Measurements from ENCODE around the gene AKAP3. TPM values are rescaled to one million over a fixed set of nuclear protein-coding genes. Genes with fewer than 3 reads are reported as not detected.

The AKAP3 gene
- total RNA-seq = 1 to 10 TPM; 5.5 to 6.2 TPM
- 1 to 10 TPM in 1 of 2 donors, under 1 TPM in 1; 0.60 to 1.1 TPM for polyA plus RNA-seq

DNA sequence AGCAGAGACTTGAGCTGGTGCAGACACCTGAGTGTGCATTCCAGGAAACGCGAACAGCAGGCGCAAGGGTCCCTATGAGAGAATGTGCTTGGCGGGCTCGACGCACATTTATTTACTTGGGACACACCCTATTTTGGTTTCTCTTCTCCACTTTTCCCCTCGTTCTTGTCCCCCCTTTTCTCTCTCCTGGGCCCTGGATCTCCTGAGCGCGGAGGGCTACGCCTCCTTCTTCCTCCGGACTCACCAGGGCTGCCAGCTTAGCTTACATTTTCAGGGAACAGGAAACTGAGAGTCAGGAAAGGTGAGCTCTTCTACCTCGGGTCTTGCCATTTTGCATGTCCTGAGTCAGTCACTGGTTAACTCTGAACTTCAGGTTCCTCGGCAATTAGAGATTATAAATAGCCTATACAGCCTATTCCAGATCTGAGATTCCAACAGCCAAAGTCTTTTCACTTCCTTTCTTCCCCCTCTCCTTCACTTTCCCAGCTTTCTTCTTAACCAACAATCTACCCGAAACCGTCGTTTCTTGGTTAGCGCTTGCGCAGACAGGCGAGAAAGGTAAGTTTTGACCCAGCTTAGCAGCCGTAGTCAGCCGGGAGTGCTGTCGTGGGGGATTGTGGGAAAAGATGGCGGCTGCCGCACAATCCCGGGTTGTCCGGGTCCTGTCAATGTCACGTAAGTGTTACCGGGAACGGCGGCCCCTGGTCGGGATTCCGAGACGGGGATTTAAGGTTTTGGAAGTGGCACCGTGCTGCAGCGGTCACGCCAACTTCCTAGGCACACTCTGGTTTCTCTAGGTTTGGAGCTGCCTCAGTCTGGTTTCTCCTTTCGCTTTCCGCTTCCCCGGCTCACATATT is at the start of gene AKAP3, which contains the start of gene NDUFA9:
Gene AKAP3, minus strand, starts transcription at position 551 of the 857 bp plus-strand sequence. CDS start 10,855 bp downstream, outside the sequence.
Gene NDUFA9, plus strand, starts transcription at position 614 of the 857 bp plus-strand sequence. Its CDS starts 13 bp downstream, at position 627.
- Mint-ChIP-seq H3K27ac (peak within 1 kb of the TSS; percentile 87 to 98 (median 94)), H3K36me3 (peaks cover 0 to 14% of the 10 kb centered on the region in 2 donors), H3K9me3 (no peaks in the 10 kb centered on the region), H3K4me3 (peak within 1 kb of the TSS; percentile 92 to 99 (median 96)), H3K27me3 (no peaks in the 10 kb centered on the region), H3K4me1 (peaks cover 36 to 56% (median 44%) of the 10 kb centered on the region in 4 donors)
- peaks cover 2% of the 10 kb centered on the region for H3K36me3 ChIP-seq (ENCODE audit: insufficient read depth, low read length)
- H3K27ac ChIP-seq (ENCODE audit: low read depth, low read length) = peak within 1 kb of the TSS; percentile 66
- intact Hi-C loops (cut with micrococcal nuclease) = loop anchor here (1.0 to 5.0 kb wide), 4 partner anchors 44 to 776 kb away; partner anchors contain the start of genes PARP11 and RAD51AP1
- ChIA-PET POLR2A (ENCODE audit: partially characterized antibody) (interaction anchor here (0.6 to 1.6 kb wide), 11 partner anchors 8 to 1776 kb away, joined by 3 to 7 read pairs (median 3); partner anchors contain the start of genes CRACR2A, RAD51AP1 and TIGAR), CTCF (ENCODE audit: partially characterized antibody) (interaction anchor here (0.9 to 1.0 kb wide), 3 partner anchors 44 to 208 kb away, joined by 3 to 5 read pairs (median 4); no protein-coding TSS in a partner anchor)
- H3K9me3 ChIP-seq (ENCODE audit: control insufficient read depth in 1 of 2, low read length in 2 of 2) = no peaks in the 10 kb centered on the region
- H3K4me3 ChIP-seq (ENCODE audit: low read length in 2 of 2) = peak within 1 kb of the TSS; percentile 61 to 94
- H3K4me1 ChIP-seq (ENCODE audit: insufficient read depth, low read length) = peaks cover 29% of the 10 kb centered on the region
- H3K27me3 ChIP-seq (ENCODE audit: insufficient read depth, low read length) = no peaks in the 10 kb centered on the region
- peak; percentile 80 to 87 (median 82) for DNase-seq

DNA sequence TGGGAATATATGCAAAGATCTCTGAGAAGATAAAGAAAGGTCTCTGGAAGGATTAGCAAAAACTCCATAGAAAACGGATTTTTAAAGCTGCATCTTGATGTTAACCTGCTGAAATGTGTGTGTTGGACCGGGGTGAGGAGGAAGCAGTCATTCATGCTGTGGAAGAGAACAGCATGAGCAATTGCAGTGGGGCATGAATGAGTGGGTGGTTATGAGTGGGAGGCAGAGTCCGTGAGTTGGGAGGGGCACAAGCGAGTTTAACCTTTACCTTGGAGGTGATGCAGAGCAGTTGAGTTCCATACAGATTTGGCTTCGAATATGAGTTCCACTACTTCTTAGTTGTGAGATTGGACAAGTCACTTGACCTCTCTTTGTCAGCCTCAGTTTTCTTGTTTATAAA is 41.9 kb upstream of the AKAP3 start:
- H3K27ac Mint-ChIP-seq = no peak overlapping the region
- H3K36me3 ChIP-seq (ENCODE audit: insufficient read depth, low read length) = peaks cover 18% of the 10 kb centered on the region
- no peak overlapping the region for H3K4me3 Mint-ChIP-seq
- POLR2A ChIA-PET (ENCODE audit: partially characterized antibody) = no interaction called here
- H3K27me3 ChIP-seq (ENCODE audit: insufficient read depth, low read length) = no peaks in the 10 kb centered on the region
- peaks cover 0 to 2% (median 0%) of the 10 kb centered on the region in 8 donors for H3K9me3 Mint-ChIP-seq
- H3K4me1 Mint-ChIP-seq = no peaks in the 10 kb centered on the region
- H3K4me3 ChIP-seq (ENCODE audit: low read length in 2 of 2) = no peak overlapping the region
- no peaks in the 10 kb centered on the region for H3K27me3 Mint-ChIP-seq
- CTCF ChIA-PET (ENCODE audit: partially characterized antibody) = no interaction called here
- H3K4me1 ChIP-seq (ENCODE audit: insufficient read depth, low read length) = no peaks in the 10 kb centered on the region
- no peak overlapping the region for H3K27ac ChIP-seq (ENCODE audit: low read depth, low read length)
- DNase-seq = no peak
- intact Hi-C loops (cut with micrococcal nuclease) = no loop called here
- H3K36me3 Mint-ChIP-seq = peaks cover 42 to 72% of the 10 kb centered on the region in 2 donors
- no peaks in the 10 kb centered on the region for H3K9me3 ChIP-seq (ENCODE audit: control insufficient read depth in 1 of 2, low read length in 2 of 2)

DNA sequence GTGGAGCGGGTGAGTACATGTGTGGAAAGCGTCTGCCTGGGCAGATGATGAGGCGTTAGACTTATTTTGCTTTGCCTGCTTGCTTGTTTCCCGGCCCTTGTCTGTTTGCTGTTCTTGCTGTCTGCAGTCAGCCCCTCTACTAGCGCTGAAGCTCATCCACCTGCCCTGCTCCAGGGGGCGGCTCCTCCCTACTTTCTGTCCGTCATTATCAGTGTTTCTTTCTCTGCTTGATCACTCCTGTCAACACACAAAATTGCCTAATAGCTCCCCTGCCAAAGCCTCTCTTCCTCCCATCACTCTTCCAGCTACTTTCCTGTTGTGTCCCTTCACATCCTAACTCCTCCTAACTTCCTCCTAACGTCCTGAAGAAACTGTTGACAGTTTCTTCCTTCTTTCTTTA is 36.5 kb upstream of the AKAP3 start:
- DNase-seq = no peak
- H3K27ac Mint-ChIP-seq = peak overlapping the region in 1 of 7 donors; percentile 53
- peaks cover 68 to 73% of the 10 kb centered on the region in 2 donors for H3K36me3 Mint-ChIP-seq
- H3K4me1 Mint-ChIP-seq = no peaks in the 10 kb centered on the region
- H3K9me3 ChIP-seq (ENCODE audit: control insufficient read depth in 1 of 2, low read length in 2 of 2) = no peaks in the 10 kb centered on the region
- H3K4me3 ChIP-seq (ENCODE audit: low read length in 2 of 2) = no peak overlapping the region
- H3K4me3 Mint-ChIP-seq = no peak overlapping the region
- H3K9me3 Mint-ChIP-seq = peaks cover 0 to 2% (median 0%) of the 10 kb centered on the region in 8 donors
- intact Hi-C loops (cut with micrococcal nuclease) = no loop called here
- POLR2A ChIA-PET (ENCODE audit: partially characterized antibody) = no interaction called here
- CTCF ChIA-PET (ENCODE audit: partially characterized antibody) = no interaction called here
- H3K36me3 ChIP-seq (ENCODE audit: insufficient read depth, low read length) = peaks cover 53% of the 10 kb centered on the region
- no peaks in the 10 kb centered on the region for H3K27me3 ChIP-seq (ENCODE audit: insufficient read depth, low read length)
- no peaks in the 10 kb centered on the region for H3K4me1 ChIP-seq (ENCODE audit: insufficient read depth, low read length)
- no peaks in the 10 kb centered on the region for H3K27me3 Mint-ChIP-seq
- H3K27ac ChIP-seq (ENCODE audit: low read depth, low read length) = no peak overlapping the region

DNA sequence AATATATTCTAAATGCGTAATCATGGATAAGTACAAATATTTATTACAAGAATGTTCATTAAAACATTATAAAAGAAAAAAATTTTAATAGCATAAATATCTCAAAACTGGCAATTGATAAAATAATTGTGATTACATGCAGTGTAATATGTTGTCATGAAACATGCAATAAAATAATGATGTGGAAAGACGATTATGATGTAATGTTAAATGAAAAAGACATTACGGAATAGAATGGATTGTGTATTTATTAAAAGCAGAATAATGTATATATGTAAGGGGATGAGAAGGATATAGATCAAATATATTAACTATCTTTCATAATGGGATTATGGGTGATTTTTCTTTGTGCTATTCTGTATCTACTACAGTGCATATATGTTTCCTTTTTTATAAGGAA is 32.9 kb upstream of the AKAP3 start:
- H3K4me1 Mint-ChIP-seq = no peaks in the 10 kb centered on the region
- no peaks in the 10 kb centered on the region for H3K4me1 ChIP-seq (ENCODE audit: insufficient read depth, low read length)
- H3K9me3 Mint-ChIP-seq = no peaks in the 10 kb centered on the region
- no peaks in the 10 kb centered on the region for H3K27me3 Mint-ChIP-seq
- H3K36me3 ChIP-seq (ENCODE audit: insufficient read depth, low read length) = peaks cover 45% of the 10 kb centered on the region
- CTCF ChIA-PET (ENCODE audit: partially characterized antibody) = no interaction called here
- intact Hi-C loops (cut with micrococcal nuclease) = no loop called here
- no peak overlapping the region for H3K27ac ChIP-seq (ENCODE audit: low read depth, low read length)
- no peaks in the 10 kb centered on the region for H3K9me3 ChIP-seq (ENCODE audit: control insufficient read depth in 1 of 2, low read length in 2 of 2)
- DNase-seq = no peak
- POLR2A ChIA-PET (ENCODE audit: partially characterized antibody) = no interaction called here
- H3K4me3 ChIP-seq (ENCODE audit: low read length in 2 of 2) = no peak overlapping the region
- H3K27me3 ChIP-seq (ENCODE audit: insufficient read depth, low read length) = no peaks in the 10 kb centered on the region
- H3K27ac Mint-ChIP-seq = no peak overlapping the region
- H3K36me3 Mint-ChIP-seq = peaks cover 48 to 61% of the 10 kb centered on the region in 2 donors
- H3K4me3 Mint-ChIP-seq = no peak overlapping the region

DNA sequence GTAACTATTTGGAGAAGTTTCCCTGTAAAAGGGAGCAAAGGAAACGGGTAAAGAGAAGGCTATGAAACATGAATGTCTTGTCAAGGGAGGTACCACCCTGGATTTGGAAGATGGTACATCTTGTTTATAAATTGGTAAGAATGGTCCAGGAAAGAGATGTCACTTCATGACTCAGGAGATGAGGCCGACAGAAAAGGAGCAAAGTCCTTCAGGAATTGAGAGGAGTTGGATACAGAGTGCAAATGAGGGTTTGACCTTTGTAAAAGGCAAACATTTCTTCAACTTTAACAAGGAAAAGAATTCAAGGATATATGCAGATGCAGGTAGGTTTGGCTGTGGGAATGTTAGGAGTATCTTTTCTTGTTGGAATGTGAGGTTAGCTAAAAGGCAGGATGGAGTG is 30.9 kb upstream of the AKAP3 start:
- Mint-ChIP-seq H3K36me3 (peaks cover 30 to 48% of the 10 kb centered on the region in 2 donors), H3K27me3 (no peaks in the 10 kb centered on the region), H3K4me1 (peaks cover 0 to 3% (median 0%) of the 10 kb centered on the region in 4 donors), H3K9me3 (no peaks in the 10 kb centered on the region), H3K4me3 (no peak overlapping the region), H3K27ac (peak overlapping the region in 2 of 7 donors; percentile 35 to 72)
- Histone ChIP-seq H3K36me3 (ENCODE audit: insufficient read depth, low read length) (peaks cover 25% of the 10 kb centered on the region), H3K9me3 (ENCODE audit: control insufficient read depth in 1 of 2, low read length in 2 of 2) (no peaks in the 10 kb centered on the region), H3K27ac (ENCODE audit: low read depth, low read length) (no peak overlapping the region), H3K4me1 (ENCODE audit: insufficient read depth, low read length) (no peaks in the 10 kb centered on the region), H3K4me3 (ENCODE audit: low read length in 2 of 2) (no peak overlapping the region), H3K27me3 (ENCODE audit: insufficient read depth, low read length) (no peaks in the 10 kb centered on the region)
- CTCF ChIA-PET (ENCODE audit: partially characterized antibody) = no interaction called here
- DNase-seq = no peak
- intact Hi-C loops (cut with micrococcal nuclease) = no loop called here
- POLR2A ChIA-PET (ENCODE audit: partially characterized antibody) = no interaction called here

DNA sequence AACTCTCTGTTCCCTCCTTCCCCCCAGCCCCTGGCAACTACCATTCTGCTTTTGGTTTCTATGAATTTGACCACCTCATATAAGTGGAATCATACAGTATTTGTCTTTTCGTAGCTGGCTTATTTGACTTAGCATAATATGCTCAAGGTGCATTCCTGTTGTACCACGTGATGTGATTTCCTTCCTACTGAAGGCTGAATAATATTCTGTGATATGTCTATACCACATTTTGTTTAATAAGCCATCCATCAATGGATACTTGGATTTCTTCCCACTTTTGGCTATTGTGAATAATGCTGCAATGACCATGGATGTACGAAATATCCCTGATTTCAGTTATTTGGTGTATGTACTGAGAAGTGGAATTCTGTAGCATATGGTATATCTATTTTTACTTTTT is 16.4 kb upstream of the AKAP3 start:
- Histone ChIP-seq H3K4me1 (ENCODE audit: insufficient read depth, low read length) (no peaks in the 10 kb centered on the region), H3K36me3 (ENCODE audit: insufficient read depth, low read length) (peaks cover 85% of the 10 kb centered on the region), H3K27ac (ENCODE audit: low read depth, low read length) (no peak overlapping the region), H3K27me3 (ENCODE audit: insufficient read depth, low read length) (no peaks in the 10 kb centered on the region), H3K9me3 (ENCODE audit: control insufficient read depth in 1 of 2, low read length in 2 of 2) (no peaks in the 10 kb centered on the region), H3K4me3 (ENCODE audit: low read length in 2 of 2) (no peak overlapping the region)
- Mint-ChIP-seq H3K9me3 (no peaks in the 10 kb centered on the region), H3K36me3 (peaks cover 47 to 60% of the 10 kb centered on the region in 2 donors), H3K4me3 (no peak overlapping the region), H3K27ac (no peak overlapping the region), H3K4me1 (peaks cover 0 to 8% (median 1%) of the 10 kb centered on the region in 4 donors), H3K27me3 (no peaks in the 10 kb centered on the region)
- intact Hi-C loops (cut with micrococcal nuclease) = no loop called here
- DNase-seq = no peak
- ChIA-PET POLR2A (ENCODE audit: partially characterized antibody) (no interaction called here), CTCF (ENCODE audit: partially characterized antibody) (no interaction called here)

DNA sequence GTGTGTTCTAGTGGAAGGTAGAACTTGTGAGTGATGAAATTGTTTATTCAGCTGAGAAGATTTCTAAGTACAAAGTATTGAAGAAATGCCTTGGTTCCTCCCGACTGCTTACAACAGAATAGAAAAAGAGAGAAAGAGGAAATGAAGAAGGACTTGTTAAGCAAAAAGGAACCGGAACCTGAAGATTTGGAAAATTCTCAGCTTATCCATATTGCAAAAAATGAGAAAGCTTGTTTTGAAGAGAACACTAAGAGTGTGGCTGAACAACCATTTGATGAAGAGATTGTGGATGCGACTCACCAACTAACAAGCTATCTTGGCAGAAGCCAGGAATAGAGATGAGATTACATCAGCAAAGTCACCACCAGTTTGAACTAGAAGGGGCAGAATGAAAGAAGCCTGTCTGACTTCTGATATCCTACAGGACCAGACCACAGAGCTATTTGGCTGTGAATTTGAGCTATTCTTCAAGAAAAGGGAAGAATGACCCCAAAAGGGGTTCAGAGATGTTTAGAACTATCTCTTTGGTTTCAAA is 15.2 kb upstream of the AKAP3 start:
- no peaks in the 10 kb centered on the region for H3K27me3 ChIP-seq (ENCODE audit: insufficient read depth, low read length)
- H3K27ac ChIP-seq (ENCODE audit: low read depth, low read length) = no peak overlapping the region
- H3K9me3 ChIP-seq (ENCODE audit: control insufficient read depth in 1 of 2, low read length in 2 of 2) = no peaks in the 10 kb centered on the region
- H3K4me1 ChIP-seq (ENCODE audit: insufficient read depth, low read length) = no peaks in the 10 kb centered on the region
- CTCF ChIA-PET (ENCODE audit: partially characterized antibody) = no interaction called here
- POLR2A ChIA-PET (ENCODE audit: partially characterized antibody) = no interaction called here
- Mint-ChIP-seq H3K27ac (peak overlapping the region in 1 of 7 donors; percentile 5), H3K27me3 (no peaks in the 10 kb centered on the region), H3K4me1 (peaks cover 0 to 8% (median 1%) of the 10 kb centered on the region in 4 donors), H3K4me3 (no peak overlapping the region), H3K36me3 (peaks cover 36 to 52% of the 10 kb centered on the region in 2 donors), H3K9me3 (no peaks in the 10 kb centered on the region)
- intact Hi-C loops (cut with micrococcal nuclease) = no loop called here
- no peak overlapping the region for H3K4me3 ChIP-seq (ENCODE audit: low read length in 2 of 2)
- DNase-seq = no peak
- H3K36me3 ChIP-seq (ENCODE audit: insufficient read depth, low read length) = peaks cover 85% of the 10 kb centered on the region
